OCI-LY7 (cell line): ENCODE results near the gene LHX3.

Experiments
- CTCF ChIP-seq: fragments of 200-600 bp; sonication (generic); conservative IDR thresholded peaks from 2 replicates; pipeline ENCODE4 v1.5.1; 2014; ENCODE audit warnings: mild to moderate bottlenecking, antibody characterized with exemption, low read length, moderate library complexity, mixed read lengths
- EZH2phosphoT487 ChIP-seq: fragments of 200-600 bp; sonication (generic); IDR thresholded peaks from 2 replicates; pipeline ENCODE4 v1.6.1; 2018; ENCODE audit warnings: low read depth, borderline replicate concordance, mild to moderate bottlenecking, mixed run types, antibody characterized with exemption, low read length, moderate library complexity, mixed read lengths

DNA sequence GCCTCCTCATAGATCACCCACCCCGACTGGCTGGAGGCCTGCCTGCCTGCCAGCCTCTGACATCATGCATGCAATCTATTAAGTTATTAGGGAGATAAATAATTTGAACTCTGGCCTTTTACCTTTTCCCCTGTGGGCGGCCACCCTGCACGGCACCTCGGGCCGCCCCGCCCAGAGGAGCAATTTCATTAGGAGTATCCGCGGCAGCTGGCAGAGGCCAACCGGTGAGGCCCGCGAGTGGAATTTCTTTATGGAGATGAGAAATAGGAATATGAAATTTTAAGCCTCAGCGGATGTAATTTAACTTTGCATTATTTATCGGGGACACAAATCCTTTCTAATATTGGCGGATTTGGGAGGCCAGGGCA lies 22.5 kb downstream of the LHX3 start:
- no peak for TF ChIP-seq CTCF
- TF ChIP-seq EZH2phosphoT487, result no peak
